Glutamatergic neuron (in vitro differentiated cells): ENCODE measurements around the gene ELP4. TPM values are rescaled to one million over a fixed set of nuclear protein-coding genes. Genes with fewer than 3 reads are reported as not detected.

Source experiments
- DNase-seq: peaks from one replicate; pipeline ENCODE4 v3.0.0; 2022
- H3K27ac Mint-ChIP-seq: one replicate; pipeline ENCODE4 v1.8.0; 2020; ENCODE audit warnings: mild to moderate bottlenecking, mixed read lengths, inconsistent platforms; ENCODE audit not compliant: unreplicated experiment
- H3K27me3 Mint-ChIP-seq: one replicate; pipeline ENCODE4 v1.8.0; 2020; ENCODE audit warnings: mild to moderate bottlenecking, moderate library complexity, mixed read lengths, inconsistent platforms; ENCODE audit not compliant: unreplicated experiment
- H3K36me3 Mint-ChIP-seq: one replicate; pipeline ENCODE4 v1.8.0; 2020; ENCODE audit warnings: mild to moderate bottlenecking, mixed read lengths, inconsistent platforms; ENCODE audit not compliant: unreplicated experiment
- H3K4me1 Mint-ChIP-seq: one replicate; pipeline ENCODE4 v1.8.0; 2020; ENCODE audit warnings: mild to moderate bottlenecking, low read depth, mixed read lengths, inconsistent platforms; ENCODE audit not compliant: unreplicated experiment
- H3K4me3 Mint-ChIP-seq: one replicate; pipeline ENCODE4 v1.8.0; 2020; ENCODE audit warnings: mild to moderate bottlenecking, mixed read lengths, inconsistent platforms; ENCODE audit not compliant: unreplicated experiment
- H3K9me3 Mint-ChIP-seq: one replicate; pipeline ENCODE4 v1.8.0; 2020; ENCODE audit warnings: mild to moderate bottlenecking, moderate library complexity, mixed read lengths, inconsistent platforms; ENCODE audit not compliant: unreplicated experiment
- CTCF ChIP-seq: fragments of 200-600 bp; sonication (generic); IDR thresholded peaks from one replicate; pipeline ENCODE4 v1.5.0; 2021; ENCODE audit not compliant: partially characterized antibody, unreplicated experiment
- total RNA-seq: library from RNA; stranded (reverse); fragmentation: NEBNext Ultra II Directional; extraction: Animal tissue kit (Norgen Biotek cat#: 25700); gene quantifications from one replicate; pipeline ENCODE4 v1.2.1, GENCODE V29; 2021; ENCODE audit not compliant: unreplicated experiment

Gene ELP4
- total RNA-seq, 1 donor from 2014 or later, result 9.9 TPM

GRCh38 chr11:31797190-31798056 lies 287.9 kb downstream of the ELP4 start:
- H3K4me3 Mint-ChIP-seq, result peak overlapping the region; percentile 76
- peak overlapping the region; percentile 31 for H3K27ac Mint-ChIP-seq
- H3K4me1 Mint-ChIP-seq, result peaks cover 25% of the 10 kb centered on the region
- peaks cover 2% of the 10 kb centered on the region for H3K9me3 Mint-ChIP-seq
- H3K36me3 Mint-ChIP-seq, result no peaks in the 10 kb centered on the region
- peak; percentile 19 for DNase-seq
- no peak for TF ChIP-seq CTCF
- H3K27me3 Mint-ChIP-seq, result peaks cover 30% of the 10 kb centered on the region

GRCh38 chr11:31798057-31798553 lies 288.5 kb downstream of the ELP4 start:
- H3K27me3 Mint-ChIP-seq, result peaks cover 37% of the 10 kb centered on the region
- no peaks in the 10 kb centered on the region for H3K36me3 Mint-ChIP-seq
- TF ChIP-seq CTCF, result no peak
- H3K4me1 Mint-ChIP-seq, result peaks cover 28% of the 10 kb centered on the region
- peaks cover 2% of the 10 kb centered on the region for H3K9me3 Mint-ChIP-seq
- H3K27ac Mint-ChIP-seq, result no peak overlapping the region
- H3K4me3 Mint-ChIP-seq, result peak overlapping the region; percentile 70
- no peak for DNase-seq

- H3K27me3 Mint-ChIP-seq, result peaks cover 44% of the 10 kb centered on the region
- no peak for TF ChIP-seq CTCF
- H3K36me3 Mint-ChIP-seq, result no peaks in the 10 kb centered on the region
- H3K27ac Mint-ChIP-seq, result no peak overlapping the region
- peaks cover 6% of the 10 kb centered on the region for H3K9me3 Mint-ChIP-seq
- H3K4me3 Mint-ChIP-seq, result peak overlapping the region; percentile 84
- peaks cover 34% of the 10 kb centered on the region for H3K4me1 Mint-ChIP-seq
- peak; percentile 79 for DNase-seq
Observed at GRCh38 chr11:31798554-31799434, 289.2 kb downstream of the ELP4 start.

- Mint-ChIP-seq H3K4me3 (peak overlapping the region; percentile 84), H3K27me3 (peaks cover 46% of the 10 kb centered on the region), H3K4me1 (peaks cover 41% of the 10 kb centered on the region), H3K9me3 (peaks cover 10% of the 10 kb centered on the region), H3K36me3 (no peaks in the 10 kb centered on the region), H3K27ac (no peak overlapping the region)
- no peak for DNase-seq
- TF ChIP-seq CTCF, result no peak
Observed at GRCh38 chr11:31799435-31800397, 290.1 kb downstream of the ELP4 start.
